Naive thymus-derived CD4-positive, alpha-beta T cell (primary cell): ENCODE measurements around the gene CSNK1E. TPM values are rescaled to one million over a fixed set of nuclear protein-coding genes. Genes with fewer than 3 reads are reported as not detected.
A peak's percentile ranks its signal among the peaks of the same experiment; 100 is the strongest.

ENCODE experiments used
- ATAC-seq: fragments of 150-1000 bp; cut with Tn5 transposase; 2 replicates; pipeline ENCODE4 v1.10.0; 2021; ENCODE audit warnings: mild to moderate bottlenecking, moderate library complexity
- CTCF ChIA-PET: fragments of 350-600 bp; sonication (Branson Sonifier 250); formaldehyde crosslinking; loops from one replicate; lab custom pipeline; 2021; ENCODE audit warnings: antibody characterized with exemption; lab: Charles Lee
- POLR2A ChIA-PET: fragments of 350-600 bp; sonication (Branson Sonifier 250); formaldehyde crosslinking; loops from one replicate; lab custom pipeline; 2021; ENCODE audit warnings: antibody characterized with exemption, inconsistent platforms; lab: Charles Lee
- DNase-seq, 9 donors: peaks; one replicate each; pipeline versions ENCODE4 v3.0.0 to v3.0.0-alpha.2; 2020 to 2022; ENCODE audit warnings: mixed read lengths in 1 of 9
- H3K27ac ChIP-seq: one replicate; pipeline ENCODE4 v1.7.0; 2013; ENCODE audit warnings: mild to moderate bottlenecking, low read depth, low read length, moderate library complexity
- H3K27me3 ChIP-seq, 2 donors: one replicate each; pipeline ENCODE4 v1.7.0; 2013; ENCODE audit warnings: low read length in 2 of 2, mild to moderate bottlenecking in 2 of 2, moderate library complexity in 2 of 2; ENCODE audit not compliant: control insufficient read depth in 2 of 2, insufficient read depth in 2 of 2
- H3K36me3 ChIP-seq, 3 experiments: 1 replicate in 2 of 3; 2 replicates in 1 of 3; pipeline ENCODE4 v1.7.0; 2013; ENCODE audit warnings: low read length in 3 of 3, mild to moderate bottlenecking in 3 of 3, moderate library complexity in 1 of 3; ENCODE audit not compliant: insufficient read depth in 3 of 3, control insufficient read depth in 2 of 3
- H3K4me1 ChIP-seq, 2 donors: one replicate each; pipeline ENCODE4 v1.7.0; 2013; ENCODE audit warnings: low read length in 2 of 2, mild to moderate bottlenecking in 2 of 2, moderate library complexity in 1 of 2; ENCODE audit not compliant: control insufficient read depth in 2 of 2, insufficient read depth in 2 of 2
- H3K4me3 ChIP-seq: 2 replicates; pipeline ENCODE4 v1.7.0; 2013; ENCODE audit warnings: mild to moderate bottlenecking, low read length
- H3K9me3 ChIP-seq, 3 experiments: 1 replicate in 2 of 3; 2 replicates in 1 of 3; pipeline ENCODE4 v1.7.0; 2013; ENCODE audit warnings: low read length in 3 of 3; ENCODE audit not compliant: control insufficient read depth in 2 of 3
- H3K27ac Mint-ChIP-seq, 9 donors: one replicate each; pipeline ENCODE4 v1.8.0; 2020 to 2022; ENCODE audit warnings: mixed read lengths in 9 of 9, mild to moderate bottlenecking in 8 of 9, moderate library complexity in 5 of 9, inconsistent platforms in 2 of 9
- H3K27me3 Mint-ChIP-seq, 5 donors: one replicate each; pipeline ENCODE4 v1.8.0; 2021 to 2022; ENCODE audit warnings: mixed read lengths in 5 of 5, mild to moderate bottlenecking in 1 of 5
- H3K36me3 Mint-ChIP-seq, 5 donors: one replicate each; pipeline ENCODE4 v1.8.0; 2020 to 2022; ENCODE audit warnings: mixed read lengths in 5 of 5, mild to moderate bottlenecking in 3 of 5, inconsistent platforms in 1 of 5
- H3K4me1 Mint-ChIP-seq, 7 donors: one replicate each; pipeline ENCODE4 v1.8.0; 2020 to 2022; ENCODE audit warnings: mixed read lengths in 7 of 7, mild to moderate bottlenecking in 3 of 7, inconsistent platforms in 1 of 7
- H3K4me3 Mint-ChIP-seq, 10 donors: one replicate each; pipeline ENCODE4 v1.8.0; 2020 to 2022; ENCODE audit warnings: mild to moderate bottlenecking in 10 of 10, mixed read lengths in 10 of 10, moderate library complexity in 6 of 10, inconsistent platforms in 2 of 10
- H3K9me3 Mint-ChIP-seq, 11 donors: one replicate each; pipeline ENCODE4 v1.8.0; 2020 to 2022; ENCODE audit warnings: mixed read lengths in 11 of 11, mild to moderate bottlenecking in 4 of 11, inconsistent platforms in 1 of 11, moderate library complexity in 1 of 11
- intact Hi-C, 2 donors: fragments of 100-400 bp; cut with micrococcal nuclease; formaldehyde crosslinking; loops; one replicate each; pipeline ENCODE4 v1.15.1; 2023
- polyA plus RNA-seq, 2 donors: library from polyadenylated mRNA; unstranded; fragments of 300-500 nt; fragmentation: Illumina TruSeq; gene quantifications; one replicate each; pipeline ENCODE4 v1.2.3, GENCODE V29; 2021
- total RNA-seq, 6 experiments: library from RNA in 5 of 6; stranded (reverse) in 5 of 6; gene quantifications; 1 replicate in 5 of 6; 2 replicates in 1 of 6; pipeline ENCODE4 v1.2.3 and lab custom pipeline; 2021 to 2026

Gene CSNK1E
- total and polyA plus RNA-seq, 7 experiments from 2014 or later: 5.6 to 143 (median 72.0) TPM

GRCh38 chr22:38276166-38276565 lies 41.1 kb downstream of the CSNK1E start:
- no peaks in the 10 kb centered on the region for H3K36me3 Mint-ChIP-seq
- intact Hi-C loops: no loop called here
- Histone ChIP-seq H3K27ac (no peak overlapping the region), H3K36me3 (peaks cover 0 to 5% (median 0%) of the 10 kb centered on the region in 3 experiments), H3K4me1 (peaks cover 14 to 18% of the 10 kb centered on the region in 2 donors), H3K4me3 (no peak overlapping the region), H3K9me3 (no peaks in the 10 kb centered on the region), H3K27me3 (no peaks in the 10 kb centered on the region)
- CTCF ChIA-PET: interaction anchor here (0.8 kb wide), 1 partner anchor 10 kb away, joined by 3 read pairs; no protein-coding TSS in a partner anchor
- ATAC-seq: no peak
- peaks cover 10 to 26% (median 24%) of the 10 kb centered on the region in 7 donors for H3K4me1 Mint-ChIP-seq
- peaks cover 0 to 3% (median 0%) of the 10 kb centered on the region in 11 donors for H3K9me3 Mint-ChIP-seq
- peak overlapping the region in 1 of 9 donors; percentile 41 for H3K27ac Mint-ChIP-seq
- DNase-seq: no peak
- H3K4me3 Mint-ChIP-seq: peak overlapping the region in 1 of 10 donors; percentile 3
- POLR2A ChIA-PET: no interaction called here
- H3K27me3 Mint-ChIP-seq: peaks cover 0 to 8% (median 0%) of the 10 kb centered on the region in 5 donors

GRCh38 chr22:38273135-38273826 lies 44.0 kb downstream of the CSNK1E start:
- no peaks in the 10 kb centered on the region for H3K36me3 Mint-ChIP-seq
- H3K27ac ChIP-seq: peak overlapping the region; percentile 89
- H3K27me3 ChIP-seq: no peaks in the 10 kb centered on the region
- H3K27ac Mint-ChIP-seq: peak overlapping the region; percentile 92 to 99 (median 96)
- POLR2A ChIA-PET: interaction anchor here (0.5 kb wide), 1 partner anchor 468 kb away, joined by 3 read pairs; a partner anchor contains a TSS
- H3K4me3 ChIP-seq: peak overlapping the region; percentile 77
- DNase-seq (no peak), ATAC-seq (peak; percentile 8)
- intact Hi-C loops: loop anchor here (1.0 to 5.0 kb wide), 8 partner anchors 44 to 466 kb away; partner anchors contain the start of genes CSNK1E (in 2 of the 2), PLA2G6 (in 2 of the 2), DDX17 (in 1 of the 2) and DMC1 (in 1 of the 2)
- peaks cover 0 to 8% (median 0%) of the 10 kb centered on the region in 5 donors for H3K27me3 Mint-ChIP-seq
- peaks cover 0 to 3% (median 0%) of the 10 kb centered on the region in 11 donors for H3K9me3 Mint-ChIP-seq
- CTCF ChIA-PET: no interaction called here
- H3K36me3 ChIP-seq: peaks cover 0 to 5% (median 0%) of the 10 kb centered on the region in 3 experiments
- no peaks in the 10 kb centered on the region for H3K9me3 ChIP-seq
- H3K4me3 Mint-ChIP-seq: peak overlapping the region; percentile 90 to 96 (median 94)
- H3K4me1 ChIP-seq: peaks cover 19 to 26% of the 10 kb centered on the region in 2 donors
- peaks cover 29 to 55% (median 49%) of the 10 kb centered on the region in 7 donors for H3K4me1 Mint-ChIP-seq

- intact Hi-C loops: loop anchor here (1.0 to 5.0 kb wide), 8 partner anchors 45 to 466 kb away; partner anchors contain the start of genes CSNK1E (in 2 of the 2), PLA2G6 (in 2 of the 2), DDX17 (in 1 of the 2) and DMC1 (in 1 of the 2)
Measured at GRCh38 chr22:38272373-38273134, 44.7 kb downstream of the CSNK1E start, which contains the start of gene TMEM184B. Gene TMEM184B (minus strand): TSS chr22:38273010. CDS start chr22:38247961, 25,049 bp downstream.

DNA sequence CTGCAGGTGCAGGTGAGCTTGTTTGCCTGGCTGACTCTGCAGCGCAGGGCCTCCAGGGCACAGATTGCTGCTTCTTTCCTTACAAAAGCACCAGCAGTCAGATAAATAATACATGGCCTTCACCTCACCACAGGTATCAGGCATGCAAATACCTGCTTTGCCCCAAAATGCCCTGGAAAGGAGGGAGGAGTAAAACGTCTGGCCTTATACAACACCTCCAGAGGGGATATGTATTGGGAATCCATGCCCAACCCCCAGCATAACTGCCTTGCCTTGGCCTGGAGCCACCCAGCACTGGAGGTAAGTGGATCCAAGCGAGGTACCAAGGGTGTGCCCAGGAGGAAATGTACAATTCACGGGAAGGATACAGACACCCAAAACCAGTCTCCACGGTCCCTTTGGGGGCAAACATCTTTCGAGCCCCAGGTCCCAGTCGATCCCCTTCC lies 45.3 kb downstream of the CSNK1E start:
- Histone ChIP-seq H3K4me1 (peaks cover 25 to 33% of the 10 kb centered on the region in 2 donors), H3K9me3 (no peaks in the 10 kb centered on the region), H3K36me3 (peaks cover 0 to 5% (median 0%) of the 10 kb centered on the region in 3 experiments), H3K4me3 (peak overlapping the region; percentile 66), H3K27ac (peak overlapping the region; percentile 89), H3K27me3 (no peaks in the 10 kb centered on the region)
- POLR2A ChIA-PET: no interaction called here
- H3K27ac Mint-ChIP-seq: peak overlapping the region; percentile 76 to 95 (median 93)
- intact Hi-C loops: loop anchor here (2.0 to 5.0 kb wide), 5 partner anchors 57 to 465 kb away; partner anchors contain the start of genes PLA2G6 (in 2 of the 2) and GCAT (in 1 of the 2)
- ATAC-seq (no peak), DNase-seq (peak in 6 of 9 donors; percentile 11 to 28 (median 22))
- H3K4me3 Mint-ChIP-seq: peak overlapping the region; percentile 85 to 96 (median 90)
- peaks cover 0 to 8% (median 0%) of the 10 kb centered on the region in 5 donors for H3K27me3 Mint-ChIP-seq
- peaks cover 39 to 68% (median 60%) of the 10 kb centered on the region in 7 donors for H3K4me1 Mint-ChIP-seq
- H3K36me3 Mint-ChIP-seq: no peaks in the 10 kb centered on the region
- CTCF ChIA-PET: no interaction called here
- H3K9me3 Mint-ChIP-seq: peaks cover 0 to 3% (median 0%) of the 10 kb centered on the region in 11 donors

More at GRCh38 chr22:38272373-38273134, 44.7 kb downstream of the CSNK1E start, which contains the start of gene TMEM184B:
- Mint-ChIP-seq H3K4me1 (peaks cover 33 to 62% (median 54%) of the 10 kb centered on the region in 7 donors), H3K27ac (peak within 1 kb of the TSS; percentile 92 to 99 (median 96)), H3K9me3 (peaks cover 0 to 3% (median 0%) of the 10 kb centered on the region in 11 donors), H3K27me3 (peaks cover 0 to 8% (median 0%) of the 10 kb centered on the region in 5 donors), H3K36me3 (no peaks in the 10 kb centered on the region), H3K4me3 (peak within 1 kb of the TSS; percentile 90 to 96 (median 94))
- peaks cover 0 to 5% (median 0%) of the 10 kb centered on the region in 3 experiments for H3K36me3 ChIP-seq
- peak within 1 kb of the TSS; percentile 89 for H3K27ac ChIP-seq
- CTCF ChIA-PET: no interaction called here
- DNase-seq (peak; percentile 71 to 93 (median 87)), ATAC-seq (peak; percentile 98)
- H3K27me3 ChIP-seq: no peaks in the 10 kb centered on the region
- POLR2A ChIA-PET: no interaction called here
- H3K4me1 ChIP-seq: peaks cover 19 to 29% of the 10 kb centered on the region in 2 donors
- no peaks in the 10 kb centered on the region for H3K9me3 ChIP-seq
- H3K4me3 ChIP-seq: peak within 1 kb of the TSS; percentile 77

DNA sequence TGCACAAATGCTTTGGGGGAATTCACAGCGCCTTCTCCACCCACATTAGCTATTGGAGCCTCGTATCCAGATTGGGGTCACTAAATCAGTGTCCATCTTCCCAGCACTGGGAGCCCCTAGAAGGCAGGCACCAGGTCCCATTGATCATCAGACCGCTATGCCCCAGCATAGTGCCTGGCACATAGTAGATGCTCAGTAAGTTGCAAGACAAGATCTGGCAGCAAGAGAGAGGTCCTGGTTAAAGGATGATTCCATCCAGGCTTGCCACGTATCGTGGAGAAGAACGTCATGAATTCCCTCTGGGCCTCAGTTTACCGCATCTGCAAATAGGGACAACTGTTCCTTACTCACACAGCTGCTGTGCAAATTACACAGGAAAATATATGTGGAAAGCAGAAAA lies 46.1 kb downstream of the CSNK1E start:
- H3K9me3 ChIP-seq: no peaks in the 10 kb centered on the region
- H3K27ac ChIP-seq: peak overlapping the region; percentile 89
- H3K36me3 ChIP-seq: peaks cover 0 to 5% (median 0%) of the 10 kb centered on the region in 3 experiments
- intact Hi-C loops: loop anchor here in 1 of 2 donors (5.0 kb wide), 1 partner anchor 126 kb away; no protein-coding TSS in a partner anchor
- peaks cover 32 to 42% of the 10 kb centered on the region in 2 donors for H3K4me1 ChIP-seq
- no peaks in the 10 kb centered on the region for H3K27me3 ChIP-seq
- H3K36me3 Mint-ChIP-seq: no peaks in the 10 kb centered on the region
- peaks cover 0 to 3% (median 0%) of the 10 kb centered on the region in 11 donors for H3K9me3 Mint-ChIP-seq
- CTCF ChIA-PET: interaction anchor here (1.7 kb wide), 1 partner anchor 25 kb away, joined by 3 read pairs; no protein-coding TSS in a partner anchor
- DNase-seq (no peak), ATAC-seq (no peak)
- peaks cover 44 to 77% (median 69%) of the 10 kb centered on the region in 7 donors for H3K4me1 Mint-ChIP-seq
- peak overlapping the region; percentile 85 to 96 (median 90) for H3K4me3 Mint-ChIP-seq
- H3K27me3 Mint-ChIP-seq: peaks cover 0 to 8% (median 0%) of the 10 kb centered on the region in 5 donors
- POLR2A ChIA-PET: interaction anchor here (0.9 to 1.1 kb wide), 2 partner anchors 9 to 43 kb away, joined by 4 read pairs; no protein-coding TSS in a partner anchor
- H3K27ac Mint-ChIP-seq: peak overlapping the region in 8 of 9 donors; percentile 77 to 95 (median 93)
- no peak overlapping the region for H3K4me3 ChIP-seq
